HL-60/S4 (cell line): ENCODE measurements around the gene TBC1D22A.

ENCODE experiments used
- in situ Hi-C: fragments of 300-500 bp; cut with MboI; formaldehyde crosslinking; loops from 2 replicates; pipeline ENCODE4 v1.14.3; 2022; ENCODE audit warnings: low sequenced_read_pairs

Gene TBC1D22A

DNA sequence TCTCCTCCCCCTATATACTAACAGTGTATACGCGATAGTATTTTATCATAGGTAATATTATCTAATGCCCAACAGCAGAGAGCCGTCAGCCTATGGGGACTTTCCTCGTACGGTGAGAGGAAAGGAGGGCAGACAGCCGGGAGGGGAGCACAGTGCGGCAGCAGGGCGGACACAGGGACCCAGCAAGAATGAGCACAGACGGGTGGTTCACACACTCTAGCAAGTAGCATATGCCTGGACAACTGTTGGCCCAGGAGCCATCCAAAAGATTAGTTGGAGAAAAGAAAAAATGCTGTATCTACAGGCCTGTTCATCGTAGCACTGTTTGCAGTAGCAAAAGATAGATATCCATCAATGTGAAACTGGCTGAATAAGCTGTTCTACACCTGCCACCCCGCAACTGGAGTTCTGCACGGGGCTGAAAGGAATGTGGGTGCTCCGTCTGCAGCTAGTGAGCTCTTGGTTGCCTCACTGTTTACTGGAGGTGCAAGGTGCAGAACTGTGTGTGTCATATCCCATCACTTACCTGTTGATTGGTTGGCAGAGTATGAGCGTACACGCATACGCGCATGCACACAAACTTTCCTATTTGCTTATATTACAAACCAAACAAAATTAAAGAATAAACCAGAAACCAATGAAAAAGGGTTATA is 324.3 kb downstream of the TBC1D22A start:
- in situ Hi-C loops, result no loop called here

DNA sequence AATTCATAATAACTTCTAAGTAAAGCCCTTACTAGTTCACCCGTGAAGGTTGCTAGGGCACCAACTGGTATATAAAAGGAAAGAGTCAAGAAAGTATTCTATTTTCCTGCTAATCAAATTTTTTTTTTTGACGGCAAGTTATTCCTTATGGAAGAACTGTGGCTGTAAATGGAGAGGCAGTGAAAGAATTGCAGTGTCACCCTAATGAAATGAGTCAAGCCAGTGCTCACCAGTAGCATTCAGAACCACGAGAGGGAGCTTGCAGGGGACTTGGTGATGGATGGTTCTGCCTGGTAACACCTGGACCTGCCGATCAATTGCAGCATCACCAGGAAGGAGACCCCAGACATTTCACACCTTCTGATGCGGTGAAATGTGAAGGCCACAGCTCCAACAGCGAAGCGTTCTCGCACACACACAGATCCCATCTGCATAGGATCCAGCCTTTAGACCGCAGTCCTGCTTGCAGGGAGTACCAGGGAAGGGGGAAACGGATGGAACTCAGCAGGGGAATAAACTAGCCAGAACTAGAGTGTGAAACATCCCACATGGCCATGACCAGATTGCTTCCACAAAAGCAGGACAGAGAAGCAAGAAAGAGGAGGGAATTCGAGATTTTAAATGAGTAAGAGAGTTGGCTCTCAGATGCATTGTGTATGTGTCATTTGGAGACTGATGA is 326.2 kb downstream of the TBC1D22A start:
- in situ Hi-C loops, result no loop called here

- in situ Hi-C loops, result no loop called here
These were observed 326.9 kb downstream of the TBC1D22A start for GRCh38 chr22:47089374-47089773.

- in situ Hi-C loops, result no loop called here
These were observed 327.5 kb downstream of the TBC1D22A start for GRCh38 chr22:47089796-47090460.

DNA sequence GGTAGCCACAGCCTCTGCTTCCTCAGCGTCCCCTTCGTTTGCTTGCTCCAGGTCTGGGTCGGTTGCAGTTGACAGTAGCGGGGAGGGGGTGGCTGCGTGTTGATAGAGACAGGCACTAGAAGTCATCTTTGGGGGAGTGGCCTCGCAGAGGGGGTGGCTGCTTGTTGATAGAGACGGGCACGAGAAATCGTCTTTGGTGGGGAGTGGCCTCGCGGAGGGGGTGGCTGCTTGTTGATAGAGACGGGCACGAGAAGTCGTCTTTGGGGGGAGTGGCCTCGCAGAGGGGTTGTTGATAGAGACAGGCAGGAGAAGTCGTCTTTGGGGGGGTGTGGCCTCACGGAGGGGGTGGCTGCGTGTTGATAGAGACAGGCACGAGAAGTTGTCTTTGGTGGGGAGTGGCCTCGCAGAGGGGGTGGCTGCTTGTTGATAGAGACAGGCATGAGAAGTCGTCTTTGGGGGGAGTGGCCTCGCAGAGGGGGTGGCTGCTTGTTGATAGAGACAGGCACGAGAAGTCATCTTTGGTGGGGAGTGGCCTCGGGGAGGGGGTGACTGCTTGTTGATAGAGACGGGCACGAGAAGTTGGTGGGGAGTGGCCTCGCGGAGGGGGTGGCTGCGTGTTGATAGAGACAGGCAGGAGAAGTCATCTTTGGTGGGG is 328.3 kb downstream of the TBC1D22A start:
- in situ Hi-C loops, result no loop called here

DNA sequence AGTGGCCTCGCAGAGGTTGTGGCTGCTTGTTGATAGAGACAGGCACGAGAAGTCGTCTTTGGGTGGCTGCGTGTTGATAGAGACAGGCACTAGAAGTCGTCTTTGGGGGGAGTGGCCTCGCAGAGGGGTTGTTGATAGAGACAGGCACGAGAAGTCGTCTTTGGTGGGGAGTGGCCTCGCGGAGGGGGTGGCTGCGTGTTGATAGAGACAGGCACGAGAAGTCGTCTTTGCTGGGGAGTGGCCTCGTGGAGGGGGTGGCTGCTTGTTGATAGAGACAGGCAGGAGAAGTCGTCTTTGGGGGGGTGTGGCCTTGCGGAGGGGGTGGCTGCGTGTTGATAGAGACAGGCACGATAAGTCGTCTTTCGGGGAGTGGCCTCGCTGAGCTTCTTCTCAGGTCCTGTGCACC is 328.8 kb downstream of the TBC1D22A start:
- in situ Hi-C loops, result no loop called here

- in situ Hi-C loops, result no loop called here
These were observed 329.7 kb downstream of the TBC1D22A start for GRCh38 chr22:47091921-47092700.

GRCh38 chr22:47092896-47093311 is 330.5 kb downstream of the TBC1D22A start:
- in situ Hi-C loops, result no loop called here

GRCh38 chr22:47093720-47094119 is 331.3 kb downstream of the TBC1D22A start:
- in situ Hi-C loops, result no loop called here

- in situ Hi-C loops, result no loop called here
These were observed 332.4 kb downstream of the TBC1D22A start for GRCh38 chr22:47094861-47095330.

- in situ Hi-C loops, result no loop called here
These were observed 333.1 kb downstream of the TBC1D22A start for GRCh38 chr22:47095395-47096122.

- in situ Hi-C loops, result no loop called here
These were observed 335.7 kb downstream of the TBC1D22A start for GRCh38 chr22:47098121-47098520.

DNA sequence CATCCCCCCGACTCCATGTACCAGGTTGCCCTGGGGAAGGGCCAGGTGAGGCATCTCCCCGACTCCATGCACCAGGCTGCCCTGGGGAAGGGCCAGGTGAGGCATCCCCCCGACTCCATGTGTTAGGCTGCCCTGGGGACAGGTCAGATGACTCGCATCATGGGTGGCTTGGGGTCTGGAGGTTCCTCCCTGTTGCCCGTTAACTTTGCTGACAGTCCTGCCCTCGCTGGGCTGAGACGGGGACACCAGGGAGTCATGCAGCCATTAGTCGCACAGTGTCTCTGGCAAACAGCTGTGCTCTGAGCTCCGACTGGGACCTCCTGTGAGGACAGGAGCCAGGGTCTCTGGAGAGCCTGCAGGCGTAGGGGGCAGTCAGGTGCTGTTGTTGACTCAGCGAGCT is 336.1 kb downstream of the TBC1D22A start:
- in situ Hi-C loops, result no loop called here

DNA sequence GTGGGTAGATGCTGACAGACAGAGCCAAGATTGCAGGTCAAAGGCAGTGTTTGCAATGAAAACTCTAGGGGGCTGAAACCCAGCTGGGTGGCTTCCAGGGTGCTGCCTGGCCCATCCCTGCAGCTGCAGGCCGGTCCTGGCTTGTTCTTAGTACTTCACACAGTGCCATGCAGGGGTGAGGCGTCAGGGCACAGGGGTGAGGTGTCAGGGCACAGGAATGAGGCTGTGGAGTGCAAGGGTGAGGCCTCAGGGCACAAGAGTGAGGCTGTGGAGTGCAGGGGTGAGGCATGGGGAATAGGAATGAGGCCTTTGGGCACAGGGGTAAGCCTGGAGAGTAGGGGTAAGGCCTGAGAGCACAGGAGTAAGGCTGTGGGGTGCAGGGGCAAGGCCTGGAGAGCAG is 337.6 kb downstream of the TBC1D22A start:
- in situ Hi-C loops, result no loop called here

- in situ Hi-C loops, result no loop called here
These were observed 338.3 kb downstream of the TBC1D22A start for GRCh38 chr22:47100646-47101200.

DNA sequence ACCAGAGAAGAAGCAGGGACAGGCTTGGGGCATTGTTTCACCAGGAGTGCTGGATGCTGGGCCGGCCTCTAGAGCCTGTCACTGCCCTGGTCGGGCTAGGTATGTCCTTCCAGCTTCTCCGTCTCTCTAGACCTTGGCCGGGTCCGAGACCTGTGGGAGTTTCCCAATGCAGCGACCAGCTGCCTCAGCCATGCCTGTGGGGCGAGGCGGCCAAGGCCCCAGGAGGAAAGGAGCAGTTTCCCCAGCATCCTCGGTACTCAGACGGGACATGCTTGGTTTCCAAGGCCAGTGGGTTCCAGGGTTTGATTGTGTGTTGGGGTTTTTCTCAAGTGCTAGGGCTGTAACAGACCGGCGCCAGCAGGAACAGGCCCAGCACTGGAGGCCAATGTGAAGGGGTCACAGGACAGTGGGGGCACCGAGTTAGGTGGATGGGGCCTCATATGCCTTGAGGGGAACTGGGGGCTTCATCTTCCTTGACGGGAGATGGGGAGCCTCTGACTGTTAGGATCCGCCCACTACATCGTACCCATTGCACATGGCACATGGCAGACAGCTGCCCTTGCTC is 339.0 kb downstream of the TBC1D22A start:
- in situ Hi-C loops, result no loop called here

GRCh38 chr22:47102081-47102480 is 339.6 kb downstream of the TBC1D22A start:
- in situ Hi-C loops, result no loop called here

DNA sequence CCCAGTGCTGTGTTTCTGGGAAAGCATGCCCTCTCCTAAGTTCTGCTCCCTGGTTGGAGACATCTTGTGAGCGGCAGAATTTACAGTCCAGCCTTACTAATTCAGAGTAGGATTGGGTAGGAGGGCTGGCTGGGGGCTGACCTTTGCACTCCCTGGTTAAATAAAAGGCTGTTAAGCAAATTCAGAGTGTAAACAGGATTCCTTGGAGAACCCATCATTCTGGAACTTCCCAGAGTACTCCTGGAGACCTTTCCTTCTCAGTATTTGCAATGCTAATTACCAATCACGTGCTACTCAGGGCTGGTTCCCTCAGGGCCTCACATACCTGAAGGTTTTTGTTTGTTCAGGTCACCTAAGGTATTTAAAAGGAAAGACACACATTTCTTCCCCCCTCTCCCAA is 340.2 kb downstream of the TBC1D22A start:
- in situ Hi-C loops, result no loop called here

- in situ Hi-C loops, result no loop called here
These were observed 342.6 kb downstream of the TBC1D22A start for GRCh38 chr22:47105085-47105484.
